Measurements from ENCODE around the gene ANKS6. TPM values are rescaled to one million over a fixed set of nuclear protein-coding genes. Genes with fewer than 3 reads are reported as not detected.

The ANKS6 gene
- total and polyA plus RNA-seq, 2 experiments from 2014 or later: 36.9 to 59.0 TPM

GRCh38 chr9:98767915-98768314 lies 28.4 kb downstream of the ANKS6 start:
- H4K20me1 ChIP-seq (replicated peaks; ENCODE audit: insufficient read depth): peaks cover 5% of the 10 kb centered on the region; the same call in 1 of the 2 replicates
- Mint-ChIP-seq H3K27ac (no peak overlapping the region; the same call in 1 of the 2 replicates), H3K4me1 (no peaks in the 10 kb centered on the region), H3K36me3 (ENCODE audit: low read depth) (peaks cover 66% of the 10 kb centered on the region), H3K27me3 (ENCODE audit: insufficient read depth, low read depth, poor library complexity) (peaks cover 8% of the 10 kb centered on the region), H3K4me3 (no peak overlapping the region), H3K9me3 (no peaks in the 10 kb centered on the region; the same call in 2 of the 3 replicates)
- H3K4me3 ChIP-seq: no peak overlapping the region
- ATAC-seq (no peak), DNase-seq (ENCODE audit: low spot score) (no peak)
- H3K4me1 ChIP-seq (ENCODE audit: insufficient read depth): no peaks in the 10 kb centered on the region
- H3K36me3 ChIP-seq (ENCODE audit: insufficient read depth): peaks cover 26% of the 10 kb centered on the region
- no peak overlapping the region for H2AFZ ChIP-seq
- H3K27me3 ChIP-seq (ENCODE audit: insufficient read depth): no peaks in the 10 kb centered on the region
- no peaks in the 10 kb centered on the region for H3K79me2 ChIP-seq (replicated peaks; ENCODE audit: insufficient read depth)
- H3K27ac ChIP-seq (ENCODE audit: low read depth): no peak overlapping the region
- H3K4me2 ChIP-seq: no peak overlapping the region
- peak in 1 of 2 experiments; percentile 41; a peak in 2 of 4 replicates for TF ChIP-seq CTCF (conservative IDR thresholded peaks at IDR 0.05; ENCODE audit: low read depth in 2 of 2)
- TF ChIP-seq EZH2phosphoT487 (IDR thresholded peaks at IDR 0.05; ENCODE audit: unreplicated experiment): no peak
- TF ChIP-seq ZNF462 (CRISPR knock-in tag; IDR thresholded peaks at IDR 0.05): no peak
- TF ChIP-seq STAT1 (IDR thresholded peaks at IDR 0.05; ENCODE audit: unreplicated experiment): no peak
- H3F3A ChIP-seq (replicated peaks; ENCODE audit: low read depth): no peaks in the 10 kb centered on the region
- no peaks in the 10 kb centered on the region for H3K9me2 ChIP-seq (ENCODE audit: insufficient read depth)
